Measurements from ENCODE around the gene APOA5.
A peak's percentile ranks its signal among the peaks of the same experiment; 100 is the strongest.

Gene APOA5

DNA sequence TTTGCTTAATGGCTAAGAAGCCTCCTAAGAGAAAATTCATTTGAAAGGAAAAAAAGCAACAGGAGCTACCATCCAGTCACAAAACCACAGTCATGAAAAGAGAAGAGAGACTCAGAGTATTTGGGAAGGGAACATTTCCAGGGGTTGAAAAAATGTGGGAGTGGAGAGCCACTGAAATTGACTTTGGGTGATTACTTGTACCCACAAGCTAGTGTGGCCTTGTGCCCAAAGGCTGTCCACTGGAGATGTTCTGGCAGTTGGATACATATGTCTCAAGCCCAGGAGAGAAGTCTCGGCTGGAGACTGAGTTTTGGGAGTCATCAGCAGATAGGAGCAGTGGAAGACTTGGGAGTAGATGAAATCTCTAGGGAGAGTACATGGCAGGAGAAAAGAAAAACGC, 3.2 kb upstream of the APOA5 start:
- no peak for DNase-seq

DNA sequence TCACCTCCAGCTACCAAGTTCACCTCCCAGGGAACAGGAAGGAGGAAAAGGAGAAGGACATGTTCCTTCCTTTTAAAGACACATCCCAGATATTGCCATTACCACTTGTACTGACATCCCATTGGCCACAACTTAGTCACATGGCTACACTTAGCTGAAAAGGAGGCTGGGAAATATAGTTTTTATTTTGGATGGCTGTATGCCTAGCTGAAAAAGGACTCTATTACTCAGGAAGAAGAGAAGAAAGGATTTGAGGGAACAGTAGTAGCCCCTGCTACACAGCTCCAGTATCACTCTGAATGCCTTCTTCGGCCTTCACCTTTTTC, 2.1 kb upstream of the APOA5 start:
- no peak for DNase-seq

DNA sequence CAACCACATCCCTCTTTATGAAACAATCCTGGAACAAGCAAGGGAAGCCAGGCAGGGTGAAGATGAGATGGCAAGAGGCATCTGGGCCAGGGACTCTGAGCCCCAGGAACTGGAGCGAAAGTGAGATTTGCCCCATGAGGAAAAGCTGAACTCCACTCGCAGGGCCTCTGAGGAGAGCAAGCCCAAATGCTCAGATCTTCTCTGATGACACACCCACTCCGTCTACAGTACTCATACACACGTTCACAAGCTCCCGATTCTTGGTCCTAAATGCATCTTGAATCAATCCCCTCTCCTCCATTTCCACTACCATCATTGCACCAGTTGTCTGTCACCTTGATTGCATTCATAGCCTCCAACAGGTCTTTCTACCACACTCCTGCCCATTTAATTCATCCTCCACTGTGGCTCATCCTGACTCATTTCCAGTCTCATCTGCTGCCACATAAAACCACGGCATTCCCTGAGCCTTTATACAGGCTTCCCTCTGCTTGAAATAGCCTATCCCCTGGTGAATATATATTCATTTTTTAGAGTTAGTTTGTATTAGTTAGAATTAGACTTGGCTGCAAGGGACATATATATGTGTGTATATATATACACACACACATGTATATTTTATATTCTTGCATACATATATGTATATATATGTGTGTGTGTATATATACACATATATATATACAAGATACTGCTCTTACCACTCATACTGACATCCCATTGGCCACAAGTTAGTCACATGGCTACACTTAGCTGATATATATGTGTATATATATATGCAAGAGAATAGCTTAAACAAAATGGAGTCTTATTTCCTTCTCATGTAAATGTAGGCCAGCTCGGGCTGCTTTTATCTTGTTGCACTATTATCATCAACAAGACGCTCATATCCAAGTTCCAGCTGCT, 1.4 kb upstream of the APOA5 start:
- no peak for DNase-seq

DNA sequence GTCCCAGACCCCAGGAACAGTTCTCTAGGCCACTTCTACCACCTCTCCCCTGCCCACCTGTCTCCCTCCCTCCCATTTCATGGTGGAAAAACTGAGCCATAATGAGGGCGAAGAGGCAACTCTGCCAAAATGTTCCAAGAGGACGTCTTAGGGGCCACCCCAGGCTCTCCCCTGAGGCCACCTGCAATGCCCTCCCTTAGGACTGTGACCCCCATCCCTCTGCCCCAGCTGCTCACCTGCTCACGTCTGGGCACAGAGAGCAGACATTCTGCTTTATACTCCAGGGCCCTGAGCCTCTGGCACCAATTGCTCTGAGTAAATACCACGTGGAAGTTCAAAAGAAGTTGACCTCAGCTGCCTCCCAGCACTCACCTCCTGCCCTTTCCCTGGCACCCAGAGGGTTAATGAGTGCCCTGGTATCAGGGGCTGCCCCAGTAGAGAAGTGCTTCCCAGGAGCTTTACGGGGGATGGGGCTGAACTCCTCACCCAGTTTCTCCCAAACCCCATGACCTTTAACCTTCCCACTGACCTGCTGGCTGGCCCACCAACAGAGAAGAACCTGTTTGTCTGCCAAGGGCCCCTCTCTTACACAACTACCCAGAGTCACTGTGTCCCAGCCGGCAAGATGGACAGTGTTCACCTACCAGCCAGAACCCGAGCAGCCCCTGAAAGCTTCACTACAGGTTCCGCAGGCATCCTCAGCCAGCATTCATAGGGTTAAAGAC, 627 bp upstream of the APOA5 start:
- DNase-seq, result no peak

DNA sequence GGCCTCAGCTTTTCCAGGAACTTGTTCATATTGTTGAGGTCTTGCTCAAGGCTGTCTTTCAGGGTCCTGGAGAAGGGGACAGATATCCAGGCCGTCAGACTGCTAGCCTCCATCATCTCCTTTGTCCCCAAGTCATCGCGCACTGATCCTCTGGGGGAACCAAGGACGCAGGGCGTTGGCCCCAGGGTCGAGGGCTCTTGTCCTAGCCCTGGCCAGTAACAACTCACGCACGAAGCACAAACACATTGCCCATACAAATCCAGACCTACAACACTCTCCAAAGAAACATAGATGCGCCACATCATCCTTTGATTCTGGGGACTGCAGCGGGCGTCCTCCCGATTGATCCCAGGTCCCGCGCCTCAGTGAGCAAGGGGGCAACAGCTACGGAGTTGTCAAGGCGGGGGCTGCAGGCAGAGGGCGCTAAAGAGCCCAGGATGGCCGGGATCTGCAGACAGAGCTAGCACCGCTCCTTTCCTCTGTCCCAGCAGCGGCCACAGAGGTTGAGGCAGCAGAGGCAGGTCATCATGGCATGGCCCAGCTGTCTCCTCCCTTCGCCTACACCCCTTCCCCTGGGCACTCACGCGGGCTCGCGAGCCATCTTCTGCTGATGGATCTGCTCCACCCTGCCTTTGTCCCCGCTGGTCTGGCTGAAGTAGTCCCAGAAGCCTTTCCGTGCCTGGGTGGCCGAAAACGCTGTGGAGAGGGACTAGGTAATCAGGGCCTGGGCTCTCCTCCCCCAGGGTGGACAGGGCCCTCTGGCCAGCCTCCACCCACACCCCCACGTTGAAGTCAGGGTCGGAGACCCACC, 472 bp downstream of the APOA5 start:
- peak; percentile 74 for DNase-seq

DNA sequence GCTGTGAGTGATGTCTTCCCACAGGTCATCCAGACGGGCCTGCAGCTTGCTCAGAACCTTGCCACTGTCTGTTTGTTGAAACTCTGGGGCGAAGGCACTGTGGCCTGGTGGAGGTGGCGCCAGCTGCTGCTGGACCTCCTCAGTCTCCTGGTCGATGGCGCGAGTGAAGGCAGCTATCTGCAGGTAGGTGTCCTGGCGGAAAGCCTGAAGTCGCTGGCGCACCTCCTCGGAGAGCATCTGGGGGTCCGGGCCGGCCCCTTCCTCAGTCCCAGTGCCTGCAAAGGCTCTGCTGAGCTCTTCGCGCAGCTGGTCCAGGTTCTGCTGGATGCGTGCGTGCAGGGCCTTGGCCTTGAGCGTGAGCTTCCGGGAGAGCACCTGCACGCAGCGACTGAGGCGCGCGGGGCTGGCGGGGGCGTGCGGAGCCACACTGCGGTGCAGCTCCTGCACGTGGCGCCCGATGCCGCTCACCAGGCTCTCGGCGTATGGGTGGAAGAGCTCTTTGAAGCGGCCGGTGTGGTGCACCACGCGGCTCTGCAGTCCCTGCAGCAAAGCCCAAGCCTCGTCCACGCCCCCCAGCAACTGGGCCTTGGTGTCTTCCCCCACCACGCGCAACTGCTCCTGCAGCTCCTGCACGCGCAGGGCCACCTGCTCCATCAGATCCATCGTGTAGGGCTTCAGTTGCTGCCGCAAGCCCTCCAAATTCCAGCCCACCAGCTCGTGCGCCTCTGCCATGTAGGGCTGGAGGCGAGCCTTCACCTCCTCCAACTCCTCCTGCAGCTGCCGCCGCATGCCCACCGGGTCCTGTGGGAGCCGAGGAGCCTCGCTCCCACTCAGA, 1.3 kb downstream of the APOA5 start:
- DNase-seq, result no peak

DNA sequence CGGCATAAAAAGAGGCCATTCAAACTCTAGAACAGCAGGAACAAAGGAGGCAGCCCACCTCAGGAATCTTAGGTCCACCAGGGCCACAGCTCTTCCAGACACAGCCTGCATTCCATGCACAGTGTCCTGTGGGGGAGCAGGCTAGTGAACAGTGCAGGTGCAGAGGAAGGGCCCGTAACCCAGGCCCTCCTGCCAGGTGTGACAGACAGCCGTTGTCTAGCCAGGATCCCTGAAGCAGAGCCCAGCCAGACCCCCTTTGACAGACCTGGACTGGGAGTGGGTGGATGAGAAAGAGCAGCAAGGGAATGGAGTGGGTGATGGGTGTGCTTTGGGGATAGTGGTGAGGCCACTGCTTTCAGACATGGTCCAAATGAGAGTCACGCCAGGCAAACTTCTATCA, 2.7 kb downstream of the APOA5 start:
- no peak for DNase-seq

DNA sequence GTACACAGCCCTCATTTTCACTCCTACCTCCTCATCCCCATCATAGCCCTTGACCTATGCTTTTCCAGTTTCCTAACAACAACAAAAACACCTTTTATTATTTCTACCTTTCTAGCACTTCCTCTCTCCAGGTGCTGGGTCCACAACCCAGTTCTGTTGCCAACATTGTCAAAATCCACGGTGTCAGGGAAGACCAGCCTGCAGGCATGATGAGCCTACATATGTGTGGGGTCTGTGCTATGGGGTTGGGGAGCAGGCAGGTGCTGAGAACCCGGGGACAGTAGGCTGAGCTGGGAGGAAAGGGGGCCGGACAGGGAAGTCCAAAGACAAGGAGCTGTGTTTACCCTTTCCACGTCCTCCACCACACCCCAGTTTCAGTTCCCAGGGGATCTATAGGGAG, 3.1 kb downstream of the APOA5 start:
- no peak for DNase-seq

DNA sequence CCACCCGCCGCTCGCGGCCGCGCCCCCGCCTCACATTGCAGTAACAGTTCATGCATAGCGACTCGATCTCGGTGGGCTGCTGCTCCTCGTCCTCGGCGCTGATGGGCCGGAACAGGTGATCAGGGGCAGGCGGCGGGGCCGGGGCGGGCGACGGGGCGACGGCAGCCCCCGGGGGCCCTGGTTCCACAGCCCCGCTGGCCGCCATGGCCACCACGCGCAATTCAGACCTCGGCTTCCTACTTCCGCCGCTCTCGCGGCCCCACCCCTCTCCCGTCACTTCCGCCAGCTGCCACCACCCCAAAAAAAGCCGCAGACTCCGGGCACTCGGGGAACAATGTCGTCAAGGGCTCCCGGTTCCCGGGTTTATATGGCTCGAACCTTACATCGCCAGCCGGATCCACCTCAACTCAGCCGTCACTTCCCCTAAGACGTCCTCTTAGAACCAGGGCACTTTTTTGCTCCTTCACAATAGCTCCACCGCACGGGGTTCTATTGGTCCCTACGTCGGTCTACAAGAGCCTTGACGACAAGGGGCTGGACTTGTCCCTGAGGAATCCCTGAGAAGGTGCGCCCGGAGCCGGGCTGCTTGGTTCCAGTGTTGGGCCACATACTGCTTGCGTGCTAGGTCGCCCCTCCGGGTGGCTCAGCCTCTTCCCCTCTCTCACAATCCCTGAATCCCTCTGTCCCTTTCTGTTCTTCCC, 3.7 kb downstream of the APOA5 start, which contains the start of gene ZPR1:
TSS of gene ZPR1 (minus strand) at position 238 of the 701 bp plus-strand sequence. CDS start at position 205, 33 bp downstream.
- peak; percentile 86 for DNase-seq

DNA sequence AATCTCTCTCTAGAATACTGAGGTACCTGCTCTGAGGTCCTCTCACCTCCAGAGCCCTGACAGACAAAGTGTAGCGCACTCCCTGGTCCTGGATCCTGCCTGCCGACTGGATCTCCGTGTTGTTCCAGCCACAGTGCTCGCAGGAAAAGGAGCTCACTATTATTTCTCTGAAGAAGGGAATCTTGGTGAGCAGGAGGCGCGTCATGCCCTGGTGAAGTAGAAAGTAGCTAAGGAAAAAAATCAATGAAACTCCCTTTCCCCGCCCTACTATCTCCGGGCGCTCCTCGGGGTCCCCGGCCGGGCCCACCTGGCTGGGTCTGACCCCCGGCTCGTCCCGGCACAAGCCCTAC, 4.3 kb downstream of the APOA5 start:
- DNase-seq, result no peak

DNA sequence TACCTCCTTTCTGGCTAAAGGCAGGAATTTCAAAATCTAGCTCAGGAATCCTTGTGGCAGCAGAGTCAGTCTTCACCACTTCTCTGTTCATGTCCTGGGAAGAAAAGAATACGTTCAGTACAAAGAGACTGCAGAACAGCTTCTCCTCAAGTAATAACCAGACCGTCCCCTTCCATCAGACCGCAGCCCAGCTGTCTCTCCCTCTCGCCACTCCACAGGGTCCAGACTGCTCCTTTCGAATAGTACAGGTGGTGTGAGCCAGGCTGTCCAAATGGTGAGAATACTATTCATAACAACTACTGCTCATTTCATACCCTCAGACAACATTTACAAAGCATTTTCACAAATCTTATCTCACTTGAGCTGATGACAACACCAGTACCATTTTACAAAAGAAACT, 4.7 kb downstream of the APOA5 start:
- no peak for DNase-seq

DNA sequence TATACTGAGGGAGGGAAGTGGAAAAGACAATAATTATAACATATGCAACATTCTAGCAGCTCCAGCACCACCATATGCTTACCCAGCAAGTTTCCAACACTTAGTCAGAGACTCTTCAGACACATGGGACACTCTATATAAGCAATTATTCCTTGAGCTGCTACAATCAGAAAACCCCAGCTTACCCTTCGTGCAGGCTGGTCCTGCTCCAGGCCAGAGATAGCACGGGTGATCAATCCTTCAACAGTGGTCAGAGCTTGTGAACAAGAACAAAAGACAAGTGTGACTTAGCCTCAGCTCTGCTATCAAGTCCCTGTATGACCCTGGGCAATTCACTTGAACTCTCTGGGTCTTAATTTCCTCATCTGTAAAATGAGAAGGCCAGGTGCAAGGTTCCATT, 5.4 kb downstream of the APOA5 start:
- DNase-seq, result no peak

DNA sequence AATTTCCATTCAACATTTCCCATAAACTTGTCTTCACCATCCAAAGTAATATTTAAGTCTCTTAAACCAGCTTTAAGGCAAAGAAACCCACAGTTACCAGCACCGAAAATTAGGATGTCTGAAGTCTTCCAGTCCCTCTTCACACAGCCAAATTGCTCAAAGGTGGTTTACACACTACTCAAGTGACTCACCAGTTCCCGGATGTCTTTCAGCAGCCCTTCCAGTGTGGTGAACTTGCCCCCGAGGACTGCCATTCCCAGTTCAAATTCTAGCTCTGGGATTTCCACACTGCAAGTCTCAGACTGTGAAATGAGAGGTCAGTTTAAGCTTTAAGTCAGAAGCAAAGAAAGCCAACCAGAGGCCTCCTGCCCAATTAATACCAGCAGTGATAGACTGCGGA, 9.0 kb downstream of the APOA5 start:
- DNase-seq, result peak; percentile 67

DNA sequence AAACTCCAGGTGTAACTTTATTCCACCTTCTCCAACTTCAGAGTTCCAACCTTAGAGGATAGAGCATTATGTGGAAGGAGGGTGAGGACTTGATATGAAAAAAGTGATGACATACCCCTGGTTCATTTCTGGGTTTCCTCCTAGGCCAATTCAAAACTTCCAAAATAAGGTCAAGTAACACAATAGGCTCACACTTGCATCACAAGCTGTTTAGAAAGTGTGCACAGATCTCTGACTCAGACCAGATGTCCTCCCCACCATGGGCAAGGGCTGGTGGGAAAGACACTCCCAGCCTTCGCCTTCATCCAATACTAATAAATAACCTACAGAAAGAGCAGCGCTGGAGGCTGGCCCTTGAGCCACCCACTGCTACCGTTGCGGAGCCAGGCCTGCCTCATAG, 13.1 kb downstream of the APOA5 start:
- DNase-seq, result no peak

DNA sequence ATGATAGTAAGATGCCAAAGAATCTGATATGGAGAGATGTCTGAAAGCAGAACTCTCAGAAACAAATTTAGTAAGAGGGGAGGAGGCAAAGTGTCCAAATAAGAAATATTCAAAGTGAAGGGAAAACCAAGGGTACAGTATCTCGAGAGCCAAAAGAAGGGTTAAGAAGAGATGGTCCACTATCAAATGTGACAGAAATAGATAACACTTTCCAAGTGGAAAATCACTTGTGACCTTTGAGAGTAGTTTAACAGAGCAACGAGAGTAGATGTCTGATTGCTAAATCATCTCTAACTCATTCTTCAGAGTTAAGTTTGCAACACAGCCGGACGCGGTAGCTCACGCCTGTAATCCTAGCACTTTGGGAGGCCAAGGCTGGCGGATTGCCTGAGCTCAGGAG, 14.6 kb downstream of the APOA5 start:
- DNase-seq, result no peak

DNA sequence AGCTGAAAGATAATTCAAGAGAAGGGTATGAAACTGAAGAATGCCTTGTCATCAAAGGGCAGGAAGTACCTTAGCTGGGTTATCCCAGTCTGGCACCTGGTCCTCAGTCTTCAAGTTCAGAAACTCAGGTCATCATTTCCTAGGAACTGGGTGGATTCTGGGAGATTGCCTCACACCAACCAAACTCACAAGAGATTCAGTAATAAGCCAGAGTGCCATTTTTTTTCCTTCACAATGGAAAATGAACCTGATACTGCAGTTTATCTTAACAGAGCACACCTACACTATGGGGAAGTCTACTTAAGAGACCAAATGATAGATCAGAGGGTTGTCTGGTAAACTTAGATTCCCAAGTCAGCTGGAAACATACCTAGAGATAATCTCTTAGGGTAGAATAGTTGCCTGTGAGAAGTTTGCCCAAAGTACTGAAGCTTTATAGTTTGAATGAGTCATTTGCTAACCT, 15.1 kb downstream of the APOA5 start:
- no peak for DNase-seq

DNA sequence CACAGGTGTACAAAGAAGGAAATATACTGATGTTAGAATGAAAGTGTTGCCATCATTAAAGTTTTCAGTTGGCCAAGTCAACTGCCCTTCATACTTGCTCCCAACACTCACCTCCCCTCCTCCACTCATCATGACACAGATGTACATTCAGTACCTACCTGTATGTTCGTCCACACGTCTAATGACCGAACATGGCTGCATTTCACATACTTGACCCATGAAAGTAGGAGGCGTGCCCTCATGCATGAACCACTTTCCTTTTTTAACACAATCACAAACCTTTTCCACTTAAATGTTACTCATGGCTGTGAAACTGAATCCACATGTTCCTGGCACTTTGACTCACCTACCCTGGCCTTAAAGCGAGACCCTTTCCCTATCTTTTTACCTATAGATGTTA, 15.7 kb downstream of the APOA5 start:
- DNase-seq, result no peak

DNA sequence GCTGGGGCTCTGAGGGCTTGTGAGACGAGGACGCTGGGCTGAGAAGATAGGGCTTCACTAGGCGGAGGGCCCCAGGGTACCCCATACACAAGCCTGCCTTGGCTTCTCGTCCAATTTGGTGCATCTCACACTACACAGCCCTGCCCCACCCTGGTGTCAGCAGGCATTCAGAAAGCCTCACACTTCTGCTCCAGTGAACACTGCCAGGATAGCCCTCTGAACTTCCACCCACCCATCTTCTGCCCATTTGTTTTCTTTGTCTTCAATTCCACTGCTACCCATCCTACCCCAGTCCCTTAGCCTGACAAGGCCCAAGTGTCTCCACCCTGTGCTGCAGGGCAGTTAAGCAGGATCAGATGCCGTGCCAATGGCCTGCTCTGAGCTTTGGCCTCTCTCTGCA, 17.0 kb downstream of the APOA5 start:
- no peak for DNase-seq

DNA sequence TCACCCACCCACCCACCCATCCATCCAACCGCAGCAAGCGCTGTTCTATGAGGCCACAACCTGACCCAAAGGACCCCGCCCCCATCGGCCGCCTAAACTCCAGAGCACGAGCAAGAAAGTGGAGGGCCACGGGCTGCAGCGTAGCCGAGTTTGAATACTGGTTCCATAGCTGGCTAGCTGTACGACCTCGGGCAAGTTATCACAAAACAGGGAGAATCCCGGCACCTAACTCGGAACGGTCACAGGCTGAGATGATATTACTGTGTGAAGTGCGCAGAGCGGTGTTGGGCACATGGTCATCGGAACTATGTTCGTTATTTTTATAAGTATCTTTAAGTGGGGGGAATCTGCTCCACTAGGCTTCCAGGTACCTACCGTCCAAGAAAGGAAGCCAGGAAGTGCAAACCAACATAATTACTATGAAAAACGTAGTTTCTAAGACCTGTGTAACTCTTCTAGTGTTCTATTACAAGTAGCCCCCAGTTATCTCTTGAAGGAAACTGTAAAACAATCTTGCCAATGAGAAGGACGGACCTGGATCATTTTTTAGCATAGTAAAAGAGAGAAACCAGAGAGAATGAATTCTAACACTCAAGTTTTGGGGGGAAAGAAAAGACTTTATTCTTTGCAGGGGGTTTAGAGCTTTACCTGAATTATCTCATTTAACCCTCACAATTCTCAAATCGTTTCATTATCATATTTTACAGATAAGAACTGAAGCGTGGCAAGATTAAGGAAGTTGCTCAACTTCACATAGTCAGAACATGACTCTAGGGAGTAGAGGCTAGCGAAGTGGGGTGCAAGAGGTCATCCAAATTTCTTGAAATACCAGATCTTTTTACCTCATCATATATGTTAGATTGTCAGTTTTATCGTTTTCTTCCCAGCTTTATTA, 18.2 kb downstream of the APOA5 start:
- peak; percentile 57 for DNase-seq

DNA sequence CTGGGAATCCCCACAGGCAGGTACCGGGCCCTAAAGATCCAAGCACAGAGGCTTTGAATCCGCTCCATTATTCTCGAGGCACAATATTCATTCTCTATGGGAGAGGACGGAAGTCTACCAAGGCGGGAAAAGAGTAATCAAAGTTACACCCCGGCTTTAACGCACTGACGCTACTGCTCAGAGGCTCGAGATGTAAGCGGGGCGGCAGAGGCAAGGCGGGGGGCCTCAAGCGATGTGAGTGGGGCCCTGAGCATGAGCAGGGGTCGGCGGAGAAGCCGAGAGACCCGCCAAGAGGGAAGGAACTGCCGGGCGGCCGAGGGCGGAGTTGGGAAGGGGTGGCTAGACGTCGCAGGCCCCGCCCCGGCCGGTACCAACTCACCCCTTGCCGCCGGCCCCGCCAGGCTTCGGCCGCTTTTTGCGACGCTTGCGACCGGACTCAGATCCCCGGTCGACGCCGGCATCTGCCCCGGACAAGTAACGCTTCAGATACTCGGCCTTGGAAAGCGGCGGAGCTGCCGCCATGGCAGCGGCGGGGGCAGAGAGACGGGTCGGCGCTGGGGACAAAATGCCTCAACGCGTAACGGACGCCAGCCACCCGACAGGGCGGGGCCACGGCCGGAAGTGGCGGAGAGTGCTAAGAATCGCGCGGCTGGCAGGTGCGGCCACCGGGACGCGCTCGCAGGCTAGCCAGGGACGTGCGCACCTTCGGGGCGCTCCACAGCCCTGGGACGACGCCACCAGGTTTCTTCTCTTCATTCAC, 19.1 kb downstream of the APOA5 start, which contains the start of gene BUD13:
TSS of gene BUD13 (minus strand) at position 545 of the 760 bp plus-strand sequence. CDS start at position 522, 23 bp downstream.
- DNase-seq, result peak; percentile 94
